Endothelial cell of umbilical vein (primary cell): ENCODE measurements around the gene MYOG. TPM values are rescaled to one million over a fixed set of nuclear protein-coding genes. Genes with fewer than 3 reads are reported as not detected.

ENCODE experiments used
- BruUV-seq: library from RNA; stranded (reverse); fragments of 400-500 nt; replicated peaks from 2 replicates; lab custom pipeline; 2021; lab: Mats Ljungman, UMichigan
- CTCF ChIA-PET: fragments of 300-600, 350-600 bp; sonication (Branson Sonifier 250); formaldehyde crosslinking; loops from one replicate; lab custom pipeline; 2021; ENCODE audit warnings: antibody characterized with exemption, inconsistent platforms; lab: Charles Lee
- POLR2A ChIA-PET: fragments of 300-600, 350-600 bp; sonication (Branson Sonifier 250); formaldehyde crosslinking; loops from one replicate; lab custom pipeline; 2021; ENCODE audit warnings: antibody characterized with exemption, inconsistent platforms; lab: Charles Lee
- DNase-seq: peaks from one replicate; pipeline ENCODE4 v3.0.0-alpha.2; 2011; ENCODE audit warnings: low read depth, low spot score
- FAIRE-seq: peaks from 2 replicates; lab custom pipeline; 2011; peaks lifted over from hg19 to GRCh38; lab: Jason Lieb, UNC
- H2AFZ ChIP-seq: 2 replicates; pipeline ENCODE4 v1.6.0; 2012; ENCODE audit warnings: low read depth, low read length, control low read depth, inconsistent platforms
- H3K27ac ChIP-seq: 2 replicates; pipeline ENCODE4 v1.5.1; 2011; ENCODE audit warnings: low read depth, mild to moderate bottlenecking, control low read depth, low read length, moderate library complexity; ENCODE audit not compliant: insufficient read depth
- H3K27me3 ChIP-seq, 2 experiments: 2 replicates each; pipeline versions ENCODE4 v1.6.0 to v1.6.1; 2011; ENCODE audit warnings: low read length in 2 of 2, mixed read lengths in 1 of 2; ENCODE audit not compliant: control insufficient read depth in 2 of 2, insufficient read depth in 2 of 2
- H3K36me3 ChIP-seq, 2 experiments: 2 replicates in 1 of 2; 3 replicates in 1 of 2; pipeline ENCODE4 v1.5.1; 2011; ENCODE audit warnings: low read length in 2 of 2, mild to moderate bottlenecking in 1 of 2, moderate library complexity in 1 of 2; ENCODE audit not compliant: control insufficient read depth in 2 of 2, insufficient read depth in 2 of 2; ENCODE audit errors: extremely low read depth in 1 of 2
- H3K4me1 ChIP-seq: 3 replicates; pipeline ENCODE4 v1.5.1; 2011; ENCODE audit warnings: mild to moderate bottlenecking, low read length; ENCODE audit not compliant: control insufficient read depth, insufficient read depth; ENCODE audit errors: extremely low read depth
- H3K4me2 ChIP-seq: 2 replicates; pipeline ENCODE4 v1.6.1; 2011; ENCODE audit warnings: low read length, control low read depth, mixed read lengths; ENCODE audit not compliant: insufficient read depth
- H3K4me3 ChIP-seq, 3 experiments: fragments of 200-600 bp in 1 of 3; sonication (generic), shearing (Covaris generic) in 1 of 3; replicated peaks in 1 of 3; 2 replicates each; pipeline ENCODE4 v1.5.1; 2011 to 2016; ENCODE audit warnings: control low read depth in 3 of 3, low read length in 3 of 3, mild to moderate bottlenecking in 2 of 3, inconsistent platforms in 1 of 3, low read depth in 1 of 3, moderate library complexity in 1 of 3; ENCODE audit not compliant: insufficient read depth in 1 of 3
- H3K79me2 ChIP-seq: 2 replicates; pipeline ENCODE4 v1.6.0; 2012; ENCODE audit warnings: low read length, inconsistent platforms; ENCODE audit not compliant: control insufficient read depth, insufficient read depth
- H3K9ac ChIP-seq: replicated peaks from 2 replicates; pipeline ENCODE3; 2011; ENCODE audit warnings: low read length, control low read depth; ENCODE audit not compliant: insufficient read depth; ENCODE audit errors: extremely low read depth
- H3K9me1 ChIP-seq: replicated peaks from 3 replicates; pipeline ENCODE4 v1.6.0; 2011; ENCODE audit warnings: mild to moderate bottlenecking, low read length; ENCODE audit not compliant: control insufficient read depth, insufficient read depth; ENCODE audit errors: extremely low read depth
- H3K9me3 ChIP-seq: replicated peaks from 2 replicates; pipeline ENCODE4 v1.5.1; 2012; ENCODE audit warnings: low read length, inconsistent platforms; ENCODE audit not compliant: control insufficient read depth, insufficient read depth
- H4K20me1 ChIP-seq: replicated peaks from 2 replicates; pipeline ENCODE3; 2011; ENCODE audit warnings: mild to moderate bottlenecking, low read length; ENCODE audit not compliant: control insufficient read depth, insufficient read depth; ENCODE audit errors: extremely low read depth
- CTCF ChIP-seq, 2 donors: IDR thresholded peaks; 1 replicate in 1 of 2; 2 replicates in 1 of 2; pipeline ENCODE4 v1.5.1; 2011; ENCODE audit warnings: low read length in 2 of 2, mild to moderate bottlenecking in 2 of 2, moderate library complexity in 2 of 2, control low read depth in 1 of 2, inconsistent platforms in 1 of 2, low read depth in 1 of 2; ENCODE audit not compliant: insufficient read depth in 1 of 2; ENCODE audit errors: extremely low read depth in 1 of 2
- EZH2 ChIP-seq: IDR thresholded peaks from 2 replicates; pipeline ENCODE4 v1.6.1; 2012; ENCODE audit warnings: borderline replicate concordance, low read depth, mild to moderate bottlenecking, moderate library complexity, low read length, inconsistent platforms; ENCODE audit not compliant: severe bottlenecking
- FOS ChIP-seq: IDR thresholded peaks from 2 replicates; pipeline ENCODE4 v1.6.1; 2011; ENCODE audit warnings: mild to moderate bottlenecking, low read length, moderate library complexity, borderline replicate concordance; ENCODE audit not compliant: insufficient read depth
- GATA2 ChIP-seq: IDR thresholded peaks from 2 replicates; pipeline ENCODE4 v1.7.0; 2011; ENCODE audit warnings: low read depth, mild to moderate bottlenecking, moderate library complexity, mixed read lengths, low read length; ENCODE audit not compliant: insufficient read length, insufficient read depth
- JUN ChIP-seq: IDR thresholded peaks from 2 replicates; pipeline ENCODE4 v1.6.1; 2011; ENCODE audit warnings: borderline replicate concordance, low read depth; ENCODE audit not compliant: insufficient read length, insufficient read depth
- MAX ChIP-seq: IDR thresholded peaks from 2 replicates; pipeline ENCODE4 v1.6.1; 2011; ENCODE audit not compliant: insufficient read depth, insufficient read length
- MYC ChIP-seq: IDR thresholded peaks from one replicate; pipeline ENCODE4 v1.6.1; 2011; ENCODE audit warnings: mild to moderate bottlenecking, low read depth, low read length
- POLR2A ChIP-seq: IDR thresholded peaks from 2 replicates; pipeline ENCODE4 v1.6.1; 2012; ENCODE audit warnings: low read depth, mild to moderate bottlenecking, control low read depth, low read length
- POLR2AphosphoS5 ChIP-seq: IDR thresholded peaks from 2 replicates; pipeline ENCODE4 v1.6.1; 2012; ENCODE audit warnings: low read depth, mild to moderate bottlenecking, control low read depth, low read length, moderate library complexity; ENCODE audit not compliant: insufficient read depth
- dilution Hi-C: fragments of 300-500 bp; cut with MboI; formaldehyde crosslinking; loops from one replicate; pipeline ENCODE4 v1.15.0; 2019; ENCODE audit warnings: low sequenced_read_pairs; ENCODE audit not compliant: extremely low pct_ligation_motif_present
- intact Hi-C: fragments of 100-400 bp; cut with micrococcal nuclease; formaldehyde crosslinking; loops from one replicate; pipeline ENCODE4 v1.10.0; 2022
- polyA plus RNA-seq, 4 experiments: library from polyadenylated mRNA; depleted of rRNA in 3 of 4; stranded (reverse) in 3 of 4; unstranded in 1 of 4; fragments of >200 nt; gene quantifications; 2 replicates each; pipeline versions ENCODE4 v1.2.1 to v1.2.3, GENCODE V29; 2011 to 2012; ENCODE audit warnings: missing spikeins in 1 of 4
- total RNA-seq: library from RNA; stranded (reverse); gene quantifications from 2 replicates; pipeline ENCODE4 v1.2.3, GENCODE V29; 2021

MYOG gene
- total and polyA plus RNA-seq, 2 donors (not counting 3 experiments of a cell fraction or from before 2014, with no cell fraction given): not detected

GRCh38 chr1:203054642-203055041 lies 31.2 kb downstream of the MYOG start:
- intact Hi-C loops: no loop called here
- Histone ChIP-seq H3K27me3 (peaks cover 0 to 5% of the 10 kb centered on the region in 2 experiments), H3K9me1 (no peaks in the 10 kb centered on the region), H3K4me1 (no peaks in the 10 kb centered on the region), H3K4me2 (no peak overlapping the region), H2AFZ (no peak overlapping the region), H3K79me2 (no peaks in the 10 kb centered on the region), H3K4me3 (no peak overlapping the region), H4K20me1 (no peaks in the 10 kb centered on the region), H3K9ac (no peak overlapping the region), H3K27ac (no peak overlapping the region), H3K9me3 (no peaks in the 10 kb centered on the region), H3K36me3 (no peaks in the 10 kb centered on the region)
- DNase-seq (no peak), FAIRE-seq (no peak)
- POLR2A ChIA-PET: interaction anchor here (0.6 kb wide), 1 partner anchor 87 kb away, joined by 4 read pairs; no protein-coding TSS in a partner anchor
- no TSS peak for BruUV-seq
- dilution Hi-C loops: no loop called here
- TF ChIP-seq FOS: no peak
- TF ChIP-seq MAX: no peak
- TF ChIP-seq CTCF (IDR thresholded peaks at IDR 0.05; ENCODE audit: extremely low read depth in 1 of 2, insufficient read depth in 1 of 2, low read depth in 1 of 2, low read length in 2 of 2): no peak
- TF ChIP-seq MYC: no peak
- no peak for TF ChIP-seq POLR2A
- TF ChIP-seq POLR2AphosphoS5: no peak
- TF ChIP-seq GATA2: no peak
- TF ChIP-seq EZH2: no peak
- TF ChIP-seq JUN: no peak
- CTCF ChIA-PET: interaction anchor here (0.8 to 7.5 kb wide), 5 partner anchors 11 to 213 kb away, joined by 5 to 33 read pairs (median 8); no protein-coding TSS in a partner anchor
